Uterus (tissue), 4 donors: Measurements from ENCODE around the gene SCYL1. TPM values are rescaled to one million over a fixed set of nuclear protein-coding genes. Genes with fewer than 3 reads are reported as not detected.

Experiments
- DNase-seq, 2 donors: peaks; one replicate each; pipeline ENCODE4 v3.0.0-alpha.2; 2019 to 2020
- H3K27ac ChIP-seq, 2 donors: fragments of 200-600 bp; sonication (generic); 1 replicate in 1 of 2; 2 replicates in 1 of 2; pipeline ENCODE4 v1.5.1; 2016 to 2018
- H3K27me3 ChIP-seq, 2 donors: fragments of 200-600 bp; sonication (generic); one replicate each; pipeline ENCODE4 v1.5.1; 2018 to 2019; ENCODE audit warnings: control low read depth in 1 of 2
- H3K36me3 ChIP-seq, 2 donors: fragments of 200-600 bp; sonication (generic); one replicate each; pipeline ENCODE4 v1.5.1; 2019; ENCODE audit warnings: control low read depth in 1 of 2
- H3K4me1 ChIP-seq, 2 donors: fragments of 200-600 bp; sonication (generic); one replicate each; pipeline ENCODE4 v1.5.1; 2018 to 2019; ENCODE audit warnings: control low read depth in 1 of 2
- H3K4me3 ChIP-seq, 2 donors: fragments of 200-600 bp; sonication (generic); 1 replicate in 1 of 2; 2 replicates in 1 of 2; pipeline ENCODE4 v1.5.1; 2018 to 2019; ENCODE audit warnings: mild to moderate bottlenecking in 1 of 2
- H3K9me3 ChIP-seq, 2 donors: fragments of 200-600 bp; sonication (generic); one replicate each; pipeline ENCODE4 v1.5.1; 2019; ENCODE audit warnings: control low read depth in 1 of 2
- POLR2A ChIP-seq, 2 donors: fragments of 450-650 bp; IDR thresholded peaks; one replicate each; pipeline ENCODE4 v1.6.1; 2016; ENCODE audit warnings: antibody characterized with exemption in 2 of 2, mild to moderate bottlenecking in 1 of 2, moderate library complexity in 1 of 2
- intact Hi-C: fragments of 100-400 bp; cut with DNase I; formaldehyde crosslinking; loops from one replicate; pipeline ENCODE4 v1.15.1; 2023; ENCODE audit warnings: low total_unique reads
- total RNA-seq, 4 donors: library from RNA; depleted of rRNA in 3 of 4; stranded (reverse); fragments of >200 nt in 3 of 4; gene quantifications; one replicate each; pipeline versions ENCODE4 v1.1.0 to v1.2.4, GENCODE V29; 2014 to 2023
- TF ChIP-seq, protein P1 (sequence below), 4 experiments: fragments of 200-600 bp in 2 of 4; fragments of 450-650 bp in 2 of 4; sonication (generic) in 2 of 4; IDR thresholded peaks; one replicate each; pipeline ENCODE4 v1.5.1; 2016 to 2019; ENCODE audit warnings: antibody characterized with exemption in 4 of 4, mild to moderate bottlenecking in 2 of 4, moderate library complexity in 1 of 4
- donor health status: DM: yes; HTN: yes; CAD: no.

The SCYL1 gene
- total RNA-seq, 4 donors from 2014 or later = 28.8 to 101 (median 70.1) TPM

DNA sequence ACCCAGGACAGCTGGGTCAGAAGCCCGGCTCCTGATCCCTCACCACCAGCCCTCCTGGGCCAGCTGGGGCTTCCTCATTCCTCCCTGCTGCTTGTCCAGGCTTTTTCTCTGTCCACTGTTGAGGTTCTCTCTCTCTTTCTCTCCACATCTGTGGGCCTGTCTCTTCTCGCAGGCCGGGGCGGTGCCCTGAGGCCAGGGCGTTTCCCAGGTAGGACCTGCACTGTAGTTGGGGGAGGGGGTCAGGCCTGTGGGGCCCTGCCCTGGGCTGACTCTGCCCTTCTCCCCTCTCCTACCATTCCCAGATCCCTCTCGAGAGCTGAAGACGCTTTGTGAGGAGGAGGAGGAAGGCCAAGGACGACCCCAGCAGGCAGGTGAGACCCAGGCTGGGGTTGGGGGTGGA, 55.9 kb downstream of the SCYL1 start:
- H3K4me1 ChIP-seq = peaks cover 0 to 18% of the 10 kb centered on the region in 2 donors

DNA sequence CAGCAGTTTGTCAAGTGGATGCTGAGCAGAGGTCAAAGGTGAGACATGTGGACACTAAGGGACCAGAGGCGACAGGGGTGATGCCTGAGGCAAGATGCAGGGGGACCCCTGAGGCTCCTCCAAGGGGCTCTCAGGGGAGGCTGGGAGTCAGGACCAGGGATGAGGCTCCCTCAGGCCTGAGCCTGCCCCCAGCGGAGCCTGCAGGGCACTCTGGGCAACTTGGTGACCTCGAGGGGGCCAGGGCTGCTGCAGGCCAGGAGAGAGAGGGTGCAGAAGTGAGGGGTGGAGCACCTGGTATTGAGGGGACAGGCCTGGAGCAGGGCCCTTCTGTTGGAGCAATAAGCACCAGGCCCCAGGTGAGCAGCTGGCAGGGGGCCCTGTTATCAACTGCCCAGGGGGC, 57.0 kb downstream of the SCYL1 start:
- Histone ChIP-seq H3K4me3 (no peak overlapping the region), H3K27ac (no peak overlapping the region), H3K9me3 (no peaks in the 10 kb centered on the region), H3K36me3 (no peaks in the 10 kb centered on the region), H3K27me3 (no peaks in the 10 kb centered on the region), H3K4me1 (peaks cover 0 to 14% of the 10 kb centered on the region in 2 donors)
- TF ChIP-seq POLR2A (IDR thresholded peaks at IDR 0.05) = no peak
- TF ChIP-seq, protein P1, sequence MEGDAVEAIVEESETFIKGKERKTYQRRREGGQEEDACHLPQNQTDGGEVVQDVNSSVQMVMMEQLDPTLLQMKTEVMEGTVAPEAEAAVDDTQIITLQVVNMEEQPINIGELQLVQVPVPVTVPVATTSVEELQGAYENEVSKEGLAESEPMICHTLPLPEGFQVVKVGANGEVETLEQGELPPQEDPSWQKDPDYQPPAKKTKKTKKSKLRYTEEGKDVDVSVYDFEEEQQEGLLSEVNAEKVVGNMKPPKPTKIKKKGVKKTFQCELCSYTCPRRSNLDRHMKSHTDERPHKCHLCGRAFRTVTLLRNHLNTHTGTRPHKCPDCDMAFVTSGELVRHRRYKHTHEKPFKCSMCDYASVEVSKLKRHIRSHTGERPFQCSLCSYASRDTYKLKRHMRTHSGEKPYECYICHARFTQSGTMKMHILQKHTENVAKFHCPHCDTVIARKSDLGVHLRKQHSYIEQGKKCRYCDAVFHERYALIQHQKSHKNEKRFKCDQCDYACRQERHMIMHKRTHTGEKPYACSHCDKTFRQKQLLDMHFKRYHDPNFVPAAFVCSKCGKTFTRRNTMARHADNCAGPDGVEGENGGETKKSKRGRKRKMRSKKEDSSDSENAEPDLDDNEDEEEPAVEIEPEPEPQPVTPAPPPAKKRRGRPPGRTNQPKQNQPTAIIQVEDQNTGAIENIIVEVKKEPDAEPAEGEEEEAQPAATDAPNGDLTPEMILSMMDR (IDR thresholded peaks at IDR 0.05) = no peak
- DNase-seq = no peak
- intact Hi-C loops = loop anchor here (10.0 kb wide), 1 partner anchor 47 kb away; no protein-coding TSS in a partner anchor

More for the DNA sequence above, 55.9 kb downstream of the SCYL1 start:
- TF ChIP-seq, protein P1 (IDR thresholded peaks at IDR 0.05) = no peak
- intact Hi-C loops = loop anchor here (10.0 kb wide), 1 partner anchor 46 kb away; no protein-coding TSS in a partner anchor
- Histone ChIP-seq H3K4me3 (no peak overlapping the region), H3K27me3 (no peaks in the 10 kb centered on the region), H3K27ac (no peak overlapping the region), H3K36me3 (no peaks in the 10 kb centered on the region), H3K9me3 (no peaks in the 10 kb centered on the region)
- no peak for DNase-seq

DNA sequence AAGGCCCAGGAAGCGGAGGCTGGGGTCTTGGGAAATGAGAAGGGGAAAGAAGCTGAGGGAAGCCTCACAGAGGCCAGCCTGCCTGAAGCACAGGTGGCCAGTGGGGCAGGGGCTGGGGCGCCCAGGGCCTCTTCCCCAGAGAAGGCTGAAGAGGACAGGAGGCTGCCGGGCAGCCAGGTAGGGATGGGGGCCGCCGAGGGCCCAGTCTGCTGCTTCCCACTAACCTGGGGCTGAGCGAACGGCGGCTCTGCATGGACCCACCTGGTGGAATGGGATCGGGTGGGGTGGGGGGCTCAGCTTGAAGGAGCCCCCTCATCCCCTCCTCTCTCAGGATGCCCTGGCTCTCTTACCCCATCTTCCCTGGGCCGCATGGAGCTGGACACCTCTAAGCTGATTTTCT, 58.7 kb downstream of the SCYL1 start:
- no peaks in the 10 kb centered on the region for H3K9me3 ChIP-seq
- no peak for DNase-seq
- intact Hi-C loops = loop anchor here (10.0 kb wide), 1 partner anchor 49 kb away; no protein-coding TSS in a partner anchor
- TF ChIP-seq, protein P1 (IDR thresholded peaks at IDR 0.05) = no peak
- TF ChIP-seq POLR2A (IDR thresholded peaks at IDR 0.05) = no peak
- H3K36me3 ChIP-seq = no peaks in the 10 kb centered on the region
- H3K4me3 ChIP-seq = no peak overlapping the region
- no peak overlapping the region for H3K27ac ChIP-seq
- no peaks in the 10 kb centered on the region for H3K27me3 ChIP-seq
- peaks cover 0 to 6% of the 10 kb centered on the region in 2 donors for H3K4me1 ChIP-seq

DNA sequence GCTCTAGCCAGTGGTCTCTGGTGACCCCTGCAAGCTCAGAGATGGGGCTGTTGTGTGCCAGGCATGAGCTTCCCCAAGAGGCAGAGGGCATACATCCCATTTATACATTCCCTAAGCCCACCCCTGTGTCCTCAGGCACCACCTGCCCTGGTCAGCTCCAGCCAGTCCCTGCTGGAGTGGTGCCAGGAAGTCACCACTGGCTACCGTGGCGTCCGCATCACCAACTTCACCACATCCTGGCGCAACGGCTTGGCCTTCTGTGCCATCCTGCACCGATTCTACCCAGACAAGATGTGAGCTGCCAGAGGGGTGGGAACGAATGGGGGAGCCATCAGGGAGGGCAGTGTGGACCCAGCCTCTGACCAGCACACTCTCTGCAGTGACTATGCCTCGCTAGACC, 59.2 kb downstream of the SCYL1 start:
- H3K27me3 ChIP-seq = no peaks in the 10 kb centered on the region
- H3K9me3 ChIP-seq = no peaks in the 10 kb centered on the region
- H3K4me1 ChIP-seq = peaks cover 0 to 6% of the 10 kb centered on the region in 2 donors
- no peak overlapping the region for H3K27ac ChIP-seq
- H3K4me3 ChIP-seq = no peak overlapping the region
- TF ChIP-seq, protein P1 (IDR thresholded peaks at IDR 0.05) = no peak
- no peak for TF ChIP-seq POLR2A (IDR thresholded peaks at IDR 0.05)
- DNase-seq = no peak
- intact Hi-C loops = loop anchor here (10.0 kb wide), 1 partner anchor 49 kb away; no protein-coding TSS in a partner anchor
- no peaks in the 10 kb centered on the region for H3K36me3 ChIP-seq

DNA sequence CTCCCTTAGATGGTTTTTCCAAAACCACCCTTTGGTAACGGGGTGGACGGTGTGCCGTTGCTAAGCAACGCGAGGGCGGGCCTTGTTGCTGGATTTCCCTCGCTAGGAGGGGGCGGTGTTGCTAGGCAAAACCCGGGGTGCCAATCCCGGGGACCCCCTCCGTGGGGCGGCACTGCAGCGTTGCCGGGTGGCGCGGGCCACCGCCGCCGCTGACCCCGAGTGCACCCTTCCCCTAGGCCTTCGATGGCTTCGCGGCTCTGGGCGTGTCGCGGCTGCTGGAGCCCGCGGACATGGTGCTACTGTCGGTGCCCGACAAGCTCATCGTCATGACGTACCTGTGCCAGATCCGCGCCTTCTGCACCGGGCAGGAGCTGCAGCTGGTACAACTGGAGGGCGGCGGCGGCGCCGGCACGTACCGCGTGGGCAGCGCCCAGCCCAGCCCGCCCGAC, 59.9 kb downstream of the SCYL1 start:
- no peaks in the 10 kb centered on the region for H3K9me3 ChIP-seq
- no peaks in the 10 kb centered on the region for H3K27me3 ChIP-seq
- H3K4me1 ChIP-seq = peaks cover 0 to 6% of the 10 kb centered on the region in 2 donors
- intact Hi-C loops = loop anchor here (10.0 kb wide), 1 partner anchor 50 kb away; no protein-coding TSS in a partner anchor
- TF ChIP-seq, protein P1 (IDR thresholded peaks at IDR 0.05) = no peak
- no peak for TF ChIP-seq POLR2A (IDR thresholded peaks at IDR 0.05)
- no peaks in the 10 kb centered on the region for H3K36me3 ChIP-seq
- no peak for DNase-seq
- H3K4me3 ChIP-seq = no peak overlapping the region
- no peak overlapping the region for H3K27ac ChIP-seq
